HepG2 (cell line): ENCODE measurements around the gene STXBP5L. TPM values are rescaled to one million over a fixed set of nuclear protein-coding genes. Genes with fewer than 3 reads are reported as not detected.
A peak's percentile ranks its signal among the peaks of the same experiment; 100 is the strongest.

Experiments used
- ATAC-seq: fragments of 200-7000 bp; cut with Tn5 transposase; 3 replicates; pipeline ENCODE4 v1.9.1; 2020; ENCODE audit warnings: mild to moderate bottlenecking, moderate library complexity
- BruUV-seq: library from RNA; stranded (reverse); fragments of 400-500 nt; replicated peaks from 2 replicates; lab custom pipeline; 2021; lab: Mats Ljungman, UMichigan
- CTCF ChIA-PET: fragments of 300-600 bp; formaldehyde crosslinking; extraction: SDS; loops from one replicate; lab custom pipeline; 2021; ENCODE audit warnings: low total read pairs, inconsistent platforms, low intra/inter-chr PET ratio; lab: Yijun Ruan, JAX
- POLR2A ChIA-PET: fragments of 350-600 bp; sonication (Branson Sonifier 250); formaldehyde crosslinking; loops from one replicate; lab custom pipeline; 2020; ENCODE audit warnings: antibody characterized with exemption, inconsistent platforms; lab: Yijun Ruan, JAX
- DNase-seq: peaks from one replicate; pipeline ENCODE4 v3.0.0-alpha.2; 2015; ENCODE audit warnings: low spot score
- FAIRE-seq: peaks from 3 replicates; lab custom pipeline; 2011; peaks lifted over from hg19 to GRCh38; lab: Jason Lieb, UNC
- H2AFZ ChIP-seq: one replicate; pipeline ENCODE4 v1.6.1; 2011; ENCODE audit warnings: low read length, inconsistent platforms
- H3K27ac ChIP-seq: fragments of 300-600 bp; 3 replicates; pipeline ENCODE4 v1.8.0; 2011; ENCODE audit warnings: mixed run types, mild to moderate bottlenecking, mixed read lengths, low read length, inconsistent platforms; ENCODE audit not compliant: insufficient read depth; ENCODE audit errors: extremely low read length
- H3K27me3 ChIP-seq, 2 experiments: fragments of 200-600 bp in 1 of 2; 2 replicates in 1 of 2; 3 replicates in 1 of 2; pipeline versions ENCODE4 v1.6.0 to v1.8.0; 2011; ENCODE audit warnings: low read length in 2 of 2, mild to moderate bottlenecking in 2 of 2, moderate library complexity in 2 of 2, inconsistent platforms in 1 of 2; ENCODE audit not compliant: insufficient read depth in 2 of 2, control insufficient read depth in 1 of 2
- H3K36me3 ChIP-seq, 2 experiments: fragments of 200-600 bp in 1 of 2; replicated peaks in 1 of 2; 2 replicates in 1 of 2; 3 replicates in 1 of 2; pipeline versions ENCODE4 v1.5.1 to v1.8.0; 2011; ENCODE audit warnings: low read length in 2 of 2, inconsistent platforms in 1 of 2; ENCODE audit not compliant: insufficient read depth in 2 of 2, control insufficient read depth in 1 of 2
- H3K4me1 ChIP-seq: 2 replicates; pipeline ENCODE4 v1.5.1; 2012; ENCODE audit warnings: low read length, inconsistent platforms; ENCODE audit not compliant: insufficient read depth
- H3K4me2 ChIP-seq: 2 replicates; pipeline ENCODE4 v1.6.0; 2011; ENCODE audit warnings: low read depth, low read length, inconsistent platforms
- H3K4me3 ChIP-seq, 3 experiments: fragments of 200-600 bp in 1 of 3; sonication (generic), shearing (Covaris generic) in 1 of 3; replicated peaks in 1 of 3; 2 replicates each; pipeline ENCODE4 v1.5.1; 2011 to 2016; ENCODE audit warnings: low read length in 3 of 3, inconsistent platforms in 2 of 3, low read depth in 2 of 3, mild to moderate bottlenecking in 2 of 3, control low read depth in 1 of 3, mixed read lengths in 1 of 3; ENCODE audit not compliant: insufficient read depth in 1 of 3
- H3K79me2 ChIP-seq: one replicate; pipeline ENCODE4 v1.6.1; 2011; ENCODE audit warnings: low read length, inconsistent platforms; ENCODE audit not compliant: insufficient read depth
- H3K9ac ChIP-seq: 2 replicates; pipeline ENCODE4 v1.6.0; 2011; ENCODE audit warnings: mild to moderate bottlenecking, low read depth, low read length, inconsistent platforms; ENCODE audit not compliant: insufficient read depth
- H3K9me3 ChIP-seq: 2 replicates; pipeline ENCODE4 v1.5.1; 2012; ENCODE audit warnings: mild to moderate bottlenecking, low read length
- H4K20me1 ChIP-seq: 2 replicates; pipeline ENCODE4 v1.6.0; 2011; ENCODE audit warnings: inconsistent platforms, mild to moderate bottlenecking, low read length, moderate library complexity; ENCODE audit not compliant: insufficient read depth
- BRD4 ChIP-seq: sonication (generic); formaldehyde crosslinking; IDR thresholded peaks from 2 replicates; pipeline ENCODE4 v1.4.0; 2020; ENCODE audit warnings: missing genetic modification reagents
- EZH2 ChIP-seq: conservative IDR thresholded peaks from 2 replicates; pipeline ENCODE4 v1.6.1; 2012; ENCODE audit warnings: mild to moderate bottlenecking, low read depth, low read length, moderate library complexity
- HMG20B ChIP-seq: conservative IDR thresholded peaks from 2 replicates; pipeline ENCODE4 v1.6.1; 2016; ENCODE audit warnings: missing genetic modification reagents, missing compliant biosample characterization
- ZFP36 ChIP-seq: fragments of 150-350 bp; IDR thresholded peaks from 2 replicates; pipeline ENCODE4 v1.6.1; 2018; ENCODE audit warnings: borderline replicate concordance, low read length, low read depth; ENCODE audit not compliant: partially characterized antibody
- ZNF720 ChIP-seq: sonication (generic); formaldehyde crosslinking; IDR thresholded peaks from 2 replicates; pipeline ENCODE4 v1.4.0; 2020; ENCODE audit warnings: missing genetic modification reagents
- ZSCAN20 ChIP-seq: sonication (generic); formaldehyde crosslinking; IDR thresholded peaks from 2 replicates; pipeline ENCODE4 v1.4.0; 2020; ENCODE audit warnings: missing genetic modification reagents, mild to moderate bottlenecking, borderline replicate concordance
- WGBS: methylation state at CpG from one replicate; pipeline ENCODE4 v1.1.6; 2017; ENCODE audit warnings: low lambda C conversion rate; 5-methylcytosine and 5-hydroxymethylcytosine counted together
- in situ Hi-C: cut with HindIII; loops from 2 replicates; pipeline ENCODE4 v1.10.0; 2017; ENCODE audit warnings: low pct_unique_long_range_greater_than_20kb; ENCODE audit not compliant: extremely low pct_ligation_motif_present
- intact Hi-C: fragments of 100-400 bp; cut with micrococcal nuclease; formaldehyde crosslinking; loops from one replicate; pipeline ENCODE4 v1.10.0; 2022; ENCODE audit not compliant: unreplicated experiment
- polyA plus RNA-seq, 8 experiments: library from polyadenylated mRNA; depleted of rRNA in 3 of 8; stranded (reverse) in 7 of 8; unstranded in 1 of 8; fragments of >200 nt; fragmentation: Illumina TruSeq in 4 of 8; extraction: Trizol in 4 of 8; gene quantifications; 2 replicates each; pipeline versions ENCODE4 v1.2.1 to v1.2.3, GENCODE V29; 2011 to 2016; ENCODE audit warnings: low read depth in 4 of 8, missing spikeins in 1 of 8, mixed read lengths in 1 of 8; ENCODE audit not compliant: insufficient read depth in 1 of 8
- total RNA-seq, 5 experiments: library from RNA; depleted of rRNA; stranded (reverse); fragments of >200 nt; fragmentation: Illumina TruSeq; extraction: Trizol; gene quantifications; 2 replicates each; pipeline ENCODE4 v1.2.3, GENCODE V29; 2016; ENCODE audit warnings: low read depth in 1 of 5
- TF ChIP-seq, protein P1 (sequence below), 2 experiments: IDR thresholded peaks; 2 replicates each; pipeline ENCODE4 v1.6.1; 2011 to 2012; ENCODE audit warnings: low read length in 2 of 2, borderline replicate concordance in 1 of 2, low read depth in 1 of 2, mild to moderate bottlenecking in 1 of 2, moderate library complexity in 1 of 2

Gene STXBP5L
- total and polyA plus RNA-seq, 2 of the 13 experiments (the other 11 are each of a cell fraction or from before 2014, with no cell fraction given): not detected

DNA sequence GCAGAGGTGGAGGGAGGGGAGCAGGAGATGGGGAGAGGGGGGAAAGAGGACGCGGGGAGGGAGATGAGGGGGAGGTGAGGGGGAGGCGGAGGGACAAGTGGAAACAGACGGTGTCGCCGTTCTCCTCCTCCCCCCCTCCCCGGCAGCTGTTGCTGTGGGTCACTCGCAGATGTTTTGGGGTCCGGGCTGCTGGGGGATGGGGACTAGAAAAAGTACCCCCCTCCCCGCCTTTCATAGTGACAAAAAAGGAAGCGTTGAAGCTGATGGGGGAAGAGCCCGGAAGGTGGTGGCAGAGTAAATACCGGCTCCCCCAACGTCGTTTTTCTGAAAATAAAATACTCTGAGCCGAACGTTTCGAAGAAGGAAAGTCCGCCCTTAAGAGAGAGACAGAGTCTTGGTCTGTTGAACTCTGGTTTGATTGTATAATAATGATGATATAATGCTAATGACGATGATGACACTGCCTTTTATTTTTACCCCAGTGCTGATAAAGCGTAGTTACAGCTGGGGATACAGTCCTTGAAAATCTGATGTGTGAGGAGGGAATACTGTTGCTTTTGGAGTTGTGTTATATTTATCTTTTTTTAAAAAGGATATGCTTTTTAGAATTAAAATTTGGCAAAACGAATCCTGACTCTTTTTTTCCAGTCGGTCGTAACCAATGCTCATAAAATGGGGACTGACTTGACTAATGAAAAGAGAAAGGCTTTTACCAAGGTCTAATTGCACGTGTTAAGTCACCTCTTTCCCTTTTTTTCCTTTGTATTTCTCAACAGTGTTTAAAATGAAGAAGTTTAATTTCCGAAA, 993 bp downstream of the STXBP5L start (continued):
- TF ChIP-seq, protein P1, sequence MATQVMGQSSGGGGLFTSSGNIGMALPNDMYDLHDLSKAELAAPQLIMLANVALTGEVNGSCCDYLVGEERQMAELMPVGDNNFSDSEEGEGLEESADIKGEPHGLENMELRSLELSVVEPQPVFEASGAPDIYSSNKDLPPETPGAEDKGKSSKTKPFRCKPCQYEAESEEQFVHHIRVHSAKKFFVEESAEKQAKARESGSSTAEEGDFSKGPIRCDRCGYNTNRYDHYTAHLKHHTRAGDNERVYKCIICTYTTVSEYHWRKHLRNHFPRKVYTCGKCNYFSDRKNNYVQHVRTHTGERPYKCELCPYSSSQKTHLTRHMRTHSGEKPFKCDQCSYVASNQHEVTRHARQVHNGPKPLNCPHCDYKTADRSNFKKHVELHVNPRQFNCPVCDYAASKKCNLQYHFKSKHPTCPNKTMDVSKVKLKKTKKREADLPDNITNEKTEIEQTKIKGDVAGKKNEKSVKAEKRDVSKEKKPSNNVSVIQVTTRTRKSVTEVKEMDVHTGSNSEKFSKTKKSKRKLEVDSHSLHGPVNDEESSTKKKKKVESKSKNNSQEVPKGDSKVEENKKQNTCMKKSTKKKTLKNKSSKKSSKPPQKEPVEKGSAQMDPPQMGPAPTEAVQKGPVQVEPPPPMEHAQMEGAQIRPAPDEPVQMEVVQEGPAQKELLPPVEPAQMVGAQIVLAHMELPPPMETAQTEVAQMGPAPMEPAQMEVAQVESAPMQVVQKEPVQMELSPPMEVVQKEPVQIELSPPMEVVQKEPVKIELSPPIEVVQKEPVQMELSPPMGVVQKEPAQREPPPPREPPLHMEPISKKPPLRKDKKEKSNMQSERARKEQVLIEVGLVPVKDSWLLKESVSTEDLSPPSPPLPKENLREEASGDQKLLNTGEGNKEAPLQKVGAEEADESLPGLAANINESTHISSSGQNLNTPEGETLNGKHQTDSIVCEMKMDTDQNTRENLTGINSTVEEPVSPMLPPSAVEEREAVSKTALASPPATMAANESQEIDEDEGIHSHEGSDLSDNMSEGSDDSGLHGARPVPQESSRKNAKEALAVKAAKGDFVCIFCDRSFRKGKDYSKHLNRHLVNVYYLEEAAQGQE (IDR thresholded peaks at IDR 0.05; ENCODE audit: borderline replicate concordance in 1 of 2, low read depth in 1 of 2, low read length in 2 of 2): 0 out of 4 replicates have a peak, but pooled peaks of 1 of the 2 experiments have one; percentile 23
- TF ChIP-seq ZFP36: peak; percentile 52
- no peak for TF ChIP-seq HMG20B (CRISPR knock-in tag)
- TF ChIP-seq ZSCAN20 (CRISPR knock-in tag): no peak
- TF ChIP-seq EZH2: 0 out of 2 replicates have a peak, but pooled peaks have one; percentile 70
- no peak for TF ChIP-seq ZNF720

DNA sequence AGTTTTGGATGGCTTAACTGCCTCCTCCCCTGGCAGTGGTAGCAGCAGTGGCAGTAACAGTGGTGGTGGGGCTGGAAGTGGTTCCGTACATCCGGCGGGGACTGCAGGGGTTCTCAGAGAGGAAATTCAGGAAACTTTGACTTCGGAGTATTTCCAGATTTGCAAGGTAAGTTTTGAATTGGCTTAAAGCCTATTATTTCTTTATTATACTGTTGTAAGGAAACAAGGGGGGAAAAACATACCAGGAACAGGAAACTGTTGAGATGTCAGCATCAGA, 1.5 kb downstream of the STXBP5L start:
- Histone ChIP-seq H3K27me3 (peaks cover 0 to 25% of the 10 kb centered on the region in 2 experiments; a peak in 4 of 5 replicates), H3K27ac (no peak overlapping the region), H3K36me3 (no peaks in the 10 kb centered on the region), H3K9me3 (no peaks in the 10 kb centered on the region), H3K9ac (no peak overlapping the region), H3K79me2 (no peaks in the 10 kb centered on the region), H3K4me2 (no peak overlapping the region), H4K20me1 (no peaks in the 10 kb centered on the region), H2AFZ (no peak overlapping the region), H3K4me3 (no peak overlapping the region), H3K4me1 (peaks cover 9% of the 10 kb centered on the region; the same call in 1 of the 2 replicates)
- DNase-seq: no peak
- CTCF ChIA-PET: no interaction called here
- in situ Hi-C loops: no loop called here
- BruUV-seq: no TSS peak
- TF ChIP-seq EZH2 (0 out of 2 replicates have a peak, but pooled peaks have one; percentile 21), BRD4 (CRISPR knock-in tag) (no peak)
- FAIRE-seq: no peak
- 55% methylated on average over 4 of the region's 4 CpGs for WGBS
- POLR2A ChIA-PET: no interaction called here
- intact Hi-C loops: no loop called here
- ATAC-seq: no peak
